Astrocyte of the cerebellum (primary cell): Measurements from ENCODE around the gene NAALADL1.

Experiments used
- DNase-seq: peaks from one replicate; pipeline ENCODE4 v3.0.0-alpha.2; 2011; ENCODE audit warnings: low read depth
- H3K4me3 ChIP-seq: 2 replicates; pipeline ENCODE4 v1.5.1; 2011; ENCODE audit warnings: mild to moderate bottlenecking, low read depth, low read length, moderate library complexity
- CTCF ChIP-seq: IDR thresholded peaks from 2 replicates; pipeline ENCODE4 v1.5.1; 2012; ENCODE audit warnings: low read length, low read depth, moderate library complexity, mild to moderate bottlenecking; ENCODE audit errors: missing control alignments
- in situ Hi-C: cut with HindIII; loops from 2 replicates; pipeline ENCODE4 v1.10.0; 2017; ENCODE audit warnings: low sequenced_read_pairs

The NAALADL1 gene

GRCh38 chr11:65060913-65061408, 2.6 kb upstream of the NAALADL1 start:
- no peak for DNase-seq
- in situ Hi-C loops: no loop called here

GRCh38 chr11:65059959-65060824, 1.8 kb upstream of the NAALADL1 start:
- no peak overlapping the region for H3K4me3 ChIP-seq
- no peak for DNase-seq
- TF ChIP-seq CTCF: no peak
- in situ Hi-C loops: no loop called here

More at GRCh38 chr11:65060913-65061408, 2.6 kb upstream of the NAALADL1 start:
- no peak overlapping the region for H3K4me3 ChIP-seq
- TF ChIP-seq CTCF: peak; percentile 43

GRCh38 chr11:65059523-65059922, 1.2 kb upstream of the NAALADL1 start:
- in situ Hi-C loops: no loop called here
- no peak for DNase-seq
- no peak for TF ChIP-seq CTCF
- H3K4me3 ChIP-seq: no peak overlapping the region

- H3K4me3 ChIP-seq: no peak overlapping the region
- DNase-seq: no peak
- in situ Hi-C loops: no loop called here
- no peak for TF ChIP-seq CTCF
Observed at GRCh38 chr11:65058012-65058411, 341 bp downstream of the NAALADL1 start.

- in situ Hi-C loops: no loop called here
- TF ChIP-seq CTCF: no peak
- H3K4me3 ChIP-seq: no peak overlapping the region
- DNase-seq: no peak
Observed at GRCh38 chr11:65057526-65057925, 827 bp downstream of the NAALADL1 start.

- in situ Hi-C loops: no loop called here
- H3K4me3 ChIP-seq: no peak overlapping the region
- no peak for TF ChIP-seq CTCF
- DNase-seq: no peak
Observed at GRCh38 chr11:65056999-65057398, 1.4 kb downstream of the NAALADL1 start.
